Stimulated activated CD4-positive, alpha-beta T cell treated with anti-CD3 and anti-CD28 coated beads, Interleukin-4, amount 100 ng/mL, for 4 hours (primary cell): ENCODE measurements around the gene STK32A.

Experiments used
- DNase-seq, 2 experiments: peaks; one replicate each; pipeline ENCODE4 v3.0.0-alpha.2; 2020

Gene STK32A

DNA sequence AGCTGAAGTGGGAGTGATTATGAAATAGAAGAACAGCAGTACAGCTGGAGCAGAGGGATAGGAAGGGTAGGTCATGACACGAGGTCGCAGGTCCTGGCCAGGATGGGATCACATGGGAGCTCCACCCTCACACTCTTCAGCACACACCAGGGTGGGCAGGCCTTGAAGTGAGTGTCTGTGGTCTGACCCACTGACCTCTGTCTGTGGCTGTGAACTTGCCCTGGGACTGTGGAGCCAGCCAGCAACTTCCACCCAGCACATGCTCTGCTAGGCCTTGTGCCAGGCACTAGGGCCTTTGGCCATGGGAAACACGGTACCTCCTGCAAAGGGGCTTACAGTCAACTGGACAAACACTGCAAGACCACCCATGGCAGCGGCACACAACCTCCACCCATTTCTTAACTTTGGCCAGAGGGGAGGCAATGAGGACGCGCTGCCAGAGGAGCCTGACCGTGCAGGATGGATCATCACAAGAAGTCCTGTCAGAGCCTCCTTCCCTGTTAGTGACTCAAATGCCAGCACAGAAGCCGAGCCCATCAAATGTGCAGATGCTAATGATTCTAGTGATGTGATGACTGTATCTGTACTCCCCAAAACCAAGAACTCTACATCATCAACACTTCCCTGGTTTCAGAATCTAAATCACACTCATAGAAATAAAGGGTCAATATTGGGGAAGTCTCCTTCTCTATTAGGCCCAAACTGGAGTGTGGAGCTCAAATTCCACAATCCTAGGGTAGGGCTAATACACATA lies 161.4 kb downstream of the STK32A start:
- DNase-seq: no peak

DNA sequence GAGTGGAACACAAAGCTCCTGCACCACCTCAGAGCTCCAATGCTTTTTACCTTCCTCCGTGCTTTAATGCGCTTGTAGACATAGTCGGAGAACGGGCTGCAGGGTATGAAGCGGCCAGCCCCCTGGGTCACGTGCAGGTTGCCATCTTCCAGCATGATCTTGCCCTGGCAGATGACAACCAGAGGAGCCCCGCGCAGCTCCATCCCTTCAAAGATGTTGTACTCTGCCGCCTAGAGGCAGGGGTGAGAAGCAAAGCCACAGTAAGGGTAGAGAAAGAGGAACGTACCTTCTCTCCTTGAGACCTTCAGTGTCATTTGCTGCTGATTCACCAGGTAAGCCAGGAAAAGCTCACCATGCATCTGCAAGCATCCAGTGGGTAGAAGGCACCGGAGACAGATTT lies 162.8 kb downstream of the STK32A start:
- no peak for DNase-seq

DNA sequence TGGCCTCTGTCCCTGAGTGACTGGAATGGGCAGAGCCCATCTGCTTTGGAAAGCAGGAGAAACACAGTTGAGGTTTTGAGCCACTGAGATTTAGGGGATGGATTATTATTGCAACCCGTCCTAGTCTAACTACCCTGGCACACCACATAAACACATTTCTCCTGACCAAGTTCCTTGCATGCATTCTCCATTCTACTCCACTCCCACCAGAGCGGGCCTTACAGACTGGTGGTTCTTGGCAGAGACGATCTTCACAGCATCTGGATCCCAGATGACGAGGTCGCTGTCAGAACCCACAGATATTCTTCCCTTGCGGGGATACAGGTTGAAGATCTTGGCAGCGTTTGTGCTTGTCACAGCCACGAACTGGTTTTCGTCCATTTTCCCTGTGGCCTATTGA lies 164.0 kb downstream of the STK32A start:
- no peak for DNase-seq

DNA sequence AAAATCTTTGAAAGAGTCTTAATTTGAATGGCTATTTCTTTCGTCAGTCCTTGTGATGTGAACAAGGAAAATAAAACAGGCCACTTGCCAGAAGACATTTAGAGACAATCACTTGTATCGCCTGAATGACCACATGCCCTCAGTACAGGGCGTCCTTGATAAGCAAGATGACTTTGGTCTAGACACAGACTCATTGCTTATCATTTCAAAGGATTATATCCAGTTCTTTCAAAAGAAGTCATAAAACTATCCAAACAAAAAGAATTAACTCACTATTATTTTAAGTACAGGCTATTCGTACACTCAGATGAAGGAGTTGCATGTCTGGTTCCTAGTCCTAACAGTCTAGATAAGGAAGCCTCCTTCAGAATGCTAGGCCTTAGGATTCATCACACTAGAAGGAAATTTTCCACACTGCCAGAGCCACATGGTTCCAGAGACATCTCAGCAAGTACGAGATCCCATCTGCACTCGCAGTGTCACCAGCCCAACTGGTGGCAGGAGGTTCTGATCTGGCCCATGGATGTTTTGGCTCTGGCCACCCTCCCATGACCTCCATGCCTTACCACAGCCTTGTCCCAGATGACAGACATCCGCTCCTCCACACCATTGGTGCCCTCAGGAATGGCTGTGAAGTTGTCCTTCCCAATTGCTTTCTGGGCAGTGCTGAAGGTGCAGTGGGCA lies 165.4 kb downstream of the STK32A start:
- no peak for DNase-seq

GRCh38 chr5:147400881-147401280 lies 166.1 kb downstream of the STK32A start:
- no peak for DNase-seq

- no peak for DNase-seq
Measured at GRCh38 chr5:147403651-147404640, 169.1 kb downstream of the STK32A start.

DNA sequence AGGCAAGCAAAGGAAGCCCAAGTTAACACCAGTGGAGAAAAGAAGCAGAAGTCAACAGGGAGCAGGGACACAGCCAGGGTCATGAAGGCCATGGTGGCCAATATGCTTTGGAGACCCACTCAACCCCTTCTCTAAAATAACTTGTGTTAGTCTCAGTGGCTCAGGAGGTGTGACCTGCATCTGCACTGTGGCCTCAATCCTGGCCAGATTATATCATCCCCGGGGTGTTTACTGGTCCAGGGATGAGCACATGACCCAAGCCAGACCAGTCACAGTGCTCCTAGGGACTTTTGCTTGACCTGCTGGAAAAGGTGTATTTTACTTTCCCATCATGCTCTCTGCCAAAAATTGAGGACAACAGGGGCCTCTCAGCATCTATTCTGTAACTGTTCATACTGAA lies 169.9 kb downstream of the STK32A start:
- no peak for DNase-seq

DNA sequence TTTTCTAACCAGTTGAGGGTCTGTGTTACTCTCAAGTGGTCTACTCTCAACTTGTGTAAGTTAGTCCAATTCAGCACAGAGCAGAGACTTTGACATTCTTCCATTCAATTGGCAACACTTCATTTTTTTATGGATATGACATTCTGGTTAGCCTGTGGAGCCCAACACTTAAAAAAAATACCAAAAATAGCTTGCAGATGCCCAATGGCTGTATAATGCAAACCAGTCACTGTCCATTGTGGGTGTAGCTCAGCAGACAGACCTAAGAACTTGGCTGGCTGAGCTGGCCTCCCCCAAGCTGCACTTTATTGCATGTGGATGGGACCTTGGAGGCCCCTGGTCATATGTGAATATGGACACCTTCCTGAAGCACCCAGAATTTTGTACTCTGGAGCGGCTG lies 171.8 kb downstream of the STK32A start:
- DNase-seq: no peak

DNA sequence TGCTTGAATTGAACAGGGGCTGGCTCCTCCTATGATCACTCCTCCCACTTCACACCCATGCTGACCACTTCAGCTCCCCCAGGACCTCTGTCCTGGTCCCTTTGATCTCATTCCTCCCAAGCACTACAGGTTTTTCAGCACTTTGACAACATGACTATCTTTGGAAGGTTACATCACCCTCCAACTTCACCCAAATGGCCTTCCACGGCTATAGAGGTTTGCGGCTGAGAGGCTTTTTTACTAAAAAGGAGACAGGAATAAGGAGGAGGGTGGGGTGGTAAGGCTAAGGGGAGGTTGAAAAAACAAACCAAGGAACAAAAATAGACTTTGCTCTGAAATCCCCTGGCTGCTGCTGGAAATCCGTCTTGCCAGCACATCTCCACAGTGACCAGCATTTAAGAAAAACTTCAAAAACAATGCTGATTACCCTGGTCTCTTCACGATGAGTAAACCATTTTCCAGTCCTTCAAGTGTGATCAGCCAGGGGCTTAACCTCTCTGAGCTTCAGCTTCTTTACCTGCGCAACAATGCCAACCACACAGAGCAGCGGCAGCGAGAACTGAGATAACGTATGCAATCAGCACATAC lies 172.4 kb downstream of the STK32A start:
- DNase-seq: no peak

- DNase-seq: no peak
Measured at GRCh38 chr5:147408980-147409379, 174.2 kb downstream of the STK32A start.

DNA sequence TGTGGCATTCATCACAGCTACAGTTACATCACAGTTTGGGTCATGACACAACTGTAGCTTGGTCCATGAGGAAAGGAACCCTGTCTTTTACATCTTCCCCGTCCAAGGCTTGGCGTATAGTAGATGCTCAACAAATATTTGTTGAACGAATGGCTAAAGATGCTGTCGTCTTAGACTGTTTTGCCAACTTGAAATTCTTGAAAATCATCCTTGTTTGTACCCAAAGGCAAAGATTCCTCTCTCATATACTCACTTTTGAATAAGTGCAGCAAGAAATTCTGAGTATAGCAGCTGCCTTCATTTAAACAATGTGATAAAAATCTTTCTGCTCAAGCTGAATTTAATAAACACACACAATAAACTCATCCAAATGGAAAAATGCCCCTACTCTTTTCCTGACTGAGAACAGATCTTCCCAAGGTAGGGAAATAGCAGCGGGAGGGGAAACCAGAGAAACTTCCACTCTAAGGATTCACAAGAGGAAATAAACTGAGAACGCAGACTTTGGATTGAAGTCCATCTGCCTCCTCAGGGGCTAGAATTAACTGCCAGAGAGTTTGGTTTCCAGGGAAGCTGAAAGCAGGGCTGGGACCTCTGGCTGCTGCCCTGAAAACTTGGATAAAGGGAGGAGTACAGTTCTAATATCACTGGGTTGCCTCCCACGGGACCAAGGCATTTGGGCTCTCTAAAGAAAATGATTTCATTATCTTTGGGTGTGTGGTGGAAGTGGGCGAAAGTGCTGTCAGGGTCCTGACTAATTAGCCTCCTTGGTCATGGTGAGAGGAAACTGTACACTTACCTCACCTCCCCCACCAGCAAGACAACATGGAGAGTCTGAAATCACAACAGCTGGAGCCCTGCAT lies 175.9 kb downstream of the STK32A start:
- DNase-seq: no peak

DNA sequence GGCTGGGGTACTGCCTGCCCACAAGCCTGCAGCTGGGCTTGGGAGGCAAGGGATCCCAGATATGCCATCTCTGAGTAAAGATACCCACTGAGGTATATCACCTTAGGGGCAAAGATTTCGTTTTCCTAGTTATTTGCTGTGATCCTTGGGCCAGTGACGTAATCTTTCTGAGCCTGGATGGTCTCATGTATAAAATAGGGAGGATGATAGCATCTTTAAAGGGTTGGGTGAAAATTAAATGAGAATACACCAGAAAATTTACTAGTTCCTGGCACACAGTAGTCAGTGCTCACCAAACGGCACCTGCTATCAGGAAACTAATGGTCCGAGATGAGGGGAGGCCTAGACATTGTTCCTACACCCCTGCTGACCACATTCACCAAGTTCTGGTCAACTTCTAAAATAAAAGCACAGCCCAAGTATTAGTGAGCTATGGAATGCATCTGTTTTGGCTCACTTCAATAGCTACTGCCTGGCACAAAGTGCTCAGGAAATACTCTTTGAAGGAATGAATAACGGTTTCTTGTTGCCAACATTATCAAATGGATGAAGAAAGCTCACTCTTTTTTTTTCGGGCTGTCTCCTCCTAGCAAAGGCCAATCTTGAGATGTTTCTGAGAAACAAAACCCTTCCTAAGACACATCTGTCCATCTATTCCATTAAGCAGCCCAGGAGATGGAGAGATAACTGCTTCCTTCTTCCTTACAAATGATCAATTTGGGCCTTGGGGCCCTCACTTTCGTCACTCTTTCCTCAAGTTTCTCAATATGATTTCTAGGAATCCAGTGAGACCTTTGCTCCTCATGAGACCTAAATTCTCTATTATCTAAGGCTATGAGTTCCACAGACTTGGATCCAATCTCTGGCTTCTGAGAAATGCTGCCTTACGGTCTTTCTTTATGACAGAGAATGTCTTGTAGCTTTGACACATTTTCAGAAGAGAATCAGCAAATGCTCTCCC lies 176.8 kb downstream of the STK32A start:
- DNase-seq: no peak

GRCh38 chr5:147412561-147412960 lies 177.7 kb downstream of the STK32A start:
- DNase-seq: no peak

DNA sequence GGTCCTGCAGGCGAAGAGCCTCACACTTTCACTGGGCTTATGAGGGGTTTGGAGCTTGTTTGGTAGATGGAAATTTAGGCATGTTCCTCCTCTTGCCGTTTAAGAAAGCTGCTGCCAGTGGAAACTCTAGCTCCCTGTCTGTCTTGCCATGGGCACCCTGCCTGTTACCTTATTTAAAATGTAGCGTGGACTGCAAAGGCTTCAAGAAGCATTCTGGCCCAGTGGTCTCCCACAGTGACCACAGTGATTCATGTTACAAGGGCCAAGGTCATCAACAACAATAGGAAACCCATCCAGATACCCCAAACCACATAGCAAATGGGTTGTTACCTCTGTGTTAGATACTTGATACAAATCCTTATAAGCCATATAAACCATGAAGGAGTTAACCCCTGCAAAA lies 178.4 kb downstream of the STK32A start:
- DNase-seq: no peak

DNA sequence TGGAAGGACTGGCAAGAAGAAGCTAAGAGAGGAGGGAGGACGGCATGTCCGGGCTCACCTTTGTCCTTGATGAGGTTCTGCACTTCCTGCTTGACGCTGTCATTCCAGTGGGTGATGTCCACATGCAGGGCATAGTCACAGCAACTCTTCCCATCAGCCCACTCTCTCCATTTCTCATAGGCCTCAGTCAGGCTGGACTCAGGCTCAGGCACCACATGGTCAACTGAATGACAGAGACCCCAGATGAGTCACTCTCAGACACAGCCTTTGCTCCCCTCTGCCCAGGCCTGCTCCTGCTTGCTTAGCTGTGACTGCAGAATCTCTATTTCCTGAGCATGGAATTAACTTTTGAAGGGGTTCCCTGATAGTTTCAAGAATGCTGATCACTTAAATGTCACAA lies 180.8 kb downstream of the STK32A start:
- no peak for DNase-seq

GRCh38 chr5:147417135-147417813 lies 182.4 kb downstream of the STK32A start:
- no peak for DNase-seq

DNA sequence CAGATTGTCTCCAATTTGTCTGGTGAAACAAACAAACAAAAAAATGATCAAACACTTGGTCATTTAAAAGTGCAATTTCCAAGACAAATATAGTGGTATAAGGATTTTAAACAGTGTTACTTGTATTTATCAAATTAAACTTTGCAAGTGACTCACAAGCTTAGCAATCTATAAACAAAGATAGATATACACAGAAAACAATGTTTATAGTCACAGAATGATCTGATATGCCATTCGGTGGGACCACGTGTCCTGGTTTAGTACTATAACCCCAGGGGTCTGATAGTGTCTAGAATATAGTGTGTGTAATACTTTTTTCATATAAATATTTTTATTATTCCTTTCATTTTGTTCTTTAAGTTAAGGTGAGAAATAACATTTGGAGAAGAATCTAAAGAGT lies 183.8 kb downstream of the STK32A start:
- no peak for DNase-seq

GRCh38 chr5:147426640-147427327 lies 192.0 kb downstream of the STK32A start:
- DNase-seq: no peak
